H9 (cell line): ENCODE measurements around the gene PMAIP1. TPM values are rescaled to one million over a fixed set of nuclear protein-coding genes. Genes with fewer than 3 reads are reported as not detected.

Source experiments
- DNase-seq: peaks from one replicate; pipeline ENCODE4 v3.0.0-alpha.2; 2017
- H2AFZ ChIP-seq: one replicate; pipeline ENCODE4 v1.6.1; 2013; ENCODE audit warnings: mild to moderate bottlenecking, low read length, control low read depth, moderate library complexity
- H2AK5ac ChIP-seq: 2 replicates; pipeline ENCODE4 v1.6.1; 2013; ENCODE audit warnings: low read length, control low read depth, mixed read lengths; ENCODE audit not compliant: insufficient read length
- H2BK120ac ChIP-seq: one replicate; pipeline ENCODE4 v1.6.1; 2013; ENCODE audit warnings: low read depth, mild to moderate bottlenecking, low read length, control low read depth, inconsistent platforms; ENCODE audit not compliant: poor library complexity, severe bottlenecking
- H2BK12ac ChIP-seq: 2 replicates; pipeline ENCODE4 v1.6.1; 2013; ENCODE audit warnings: low read length, control low read depth, mixed read lengths, low read depth; ENCODE audit not compliant: insufficient read length
- H2BK15ac ChIP-seq: 2 replicates; pipeline ENCODE4 v1.6.1; 2013; ENCODE audit warnings: low read depth, low read length, control low read depth
- H2BK20ac ChIP-seq: one replicate; pipeline ENCODE4 v1.6.1; 2013; ENCODE audit warnings: low read depth, mild to moderate bottlenecking, low read length, control low read depth, inconsistent platforms; ENCODE audit not compliant: poor library complexity, severe bottlenecking
- H2BK5ac ChIP-seq: 2 replicates; pipeline ENCODE4 v1.6.1; 2013; ENCODE audit warnings: low read length, control low read depth, mixed read lengths; ENCODE audit not compliant: insufficient read length
- H3K14ac ChIP-seq: 2 replicates; pipeline ENCODE4 v1.6.1; 2013; ENCODE audit warnings: low read length, control low read depth; ENCODE audit not compliant: insufficient read depth
- H3K18ac ChIP-seq: 2 replicates; pipeline ENCODE4 v1.6.1; 2013; ENCODE audit warnings: low read depth, mild to moderate bottlenecking, mixed read lengths, low read length, control low read depth; ENCODE audit not compliant: insufficient read length
- H3K23ac ChIP-seq: 2 replicates; pipeline ENCODE4 v1.6.1; 2013; ENCODE audit warnings: low read length, control low read depth, mixed read lengths, low read depth; ENCODE audit not compliant: insufficient read length
- H3K23me2 ChIP-seq: 2 replicates; pipeline ENCODE4 v1.6.1; 2013; ENCODE audit warnings: low read depth, mild to moderate bottlenecking, mixed read lengths, low read length, control low read depth; ENCODE audit not compliant: insufficient read length, poor library complexity, severe bottlenecking
- H3K27ac ChIP-seq: 2 replicates; pipeline ENCODE4 v1.5.1; 2013; ENCODE audit warnings: low read length, control low read depth, mixed read lengths, low read depth; ENCODE audit not compliant: insufficient read length
- H3K27me3 ChIP-seq: 2 replicates; pipeline ENCODE4 v1.6.1; 2013; ENCODE audit warnings: low read length, control low read depth, inconsistent platforms; ENCODE audit not compliant: insufficient read depth
- H3K4ac ChIP-seq: 2 replicates; pipeline ENCODE4 v1.6.1; 2013; ENCODE audit warnings: low read depth, mild to moderate bottlenecking, control low read depth, inconsistent platforms, low read length, moderate library complexity
- H3K4me1 ChIP-seq: 2 replicates; pipeline ENCODE4 v1.6.1; 2013; ENCODE audit warnings: low read length, control low read depth, inconsistent platforms; ENCODE audit not compliant: insufficient read depth
- H3K4me2 ChIP-seq: 2 replicates; pipeline ENCODE4 v1.6.1; 2013; ENCODE audit warnings: low read length, control low read depth, mixed read lengths; ENCODE audit not compliant: insufficient read length, insufficient read depth
- H3K56ac ChIP-seq: 2 replicates; pipeline ENCODE4 v1.6.1; 2013; ENCODE audit warnings: low read depth, mild to moderate bottlenecking, mixed read lengths, low read length, control low read depth; ENCODE audit not compliant: insufficient read length
- H3K79me1 ChIP-seq: 2 replicates; pipeline ENCODE4 v1.6.1; 2013; ENCODE audit warnings: low read depth, mild to moderate bottlenecking, moderate library complexity, low read length, control low read depth, inconsistent platforms; ENCODE audit not compliant: insufficient read depth, poor library complexity, severe bottlenecking
- H3K79me2 ChIP-seq: 2 replicates; pipeline ENCODE4 v1.6.1; 2013; ENCODE audit warnings: low read length, control low read depth, inconsistent platforms; ENCODE audit not compliant: insufficient read depth
- H3K9ac ChIP-seq: 2 replicates; pipeline ENCODE4 v1.6.1; 2013; ENCODE audit warnings: low read length, control low read depth, mixed read lengths; ENCODE audit not compliant: insufficient read length; ENCODE audit errors: extremely low read depth
- H3K9me3 ChIP-seq: one replicate; pipeline ENCODE4 v1.6.1; 2013; ENCODE audit warnings: low read depth, low read length, inconsistent platforms; ENCODE audit not compliant: control insufficient read depth
- H3T11ph ChIP-seq: one replicate; pipeline ENCODE4 v1.6.1; 2013; ENCODE audit warnings: mild to moderate bottlenecking, low read length, control low read depth, inconsistent platforms
- H4K20me1 ChIP-seq: one replicate; pipeline ENCODE4 v1.6.1; 2013; ENCODE audit not compliant: control insufficient read depth, insufficient read length, insufficient read depth
- H4K5ac ChIP-seq: 2 replicates; pipeline ENCODE4 v1.6.1; 2013; ENCODE audit warnings: low read depth, mild to moderate bottlenecking, mixed read lengths, low read length, control low read depth; ENCODE audit not compliant: insufficient read length
- H4K8ac ChIP-seq: replicated peaks from 2 replicates; pipeline ENCODE4 v1.6.1; 2013; ENCODE audit warnings: low read length, control low read depth, mixed read lengths, low read depth; ENCODE audit not compliant: insufficient read length
- H4K91ac ChIP-seq: 2 replicates; pipeline ENCODE4 v1.6.1; 2013; ENCODE audit warnings: low read depth, mild to moderate bottlenecking, moderate library complexity, mixed read lengths, low read length, control low read depth; ENCODE audit not compliant: insufficient read length
- H3K27ac Mint-ChIP-seq, 3 experiments: 2 replicates in 2 of 3; 3 replicates in 1 of 3; pipeline ENCODE4 v1.8.0; 2020 to 2021; ENCODE audit warnings: mixed read lengths in 3 of 3, mild to moderate bottlenecking in 1 of 3, moderate library complexity in 1 of 3
- H3K27me3 Mint-ChIP-seq: 2 replicates; pipeline ENCODE4 v1.8.0; 2021; ENCODE audit warnings: low read depth, mild to moderate bottlenecking, moderate library complexity, mixed read lengths
- H3K36me3 Mint-ChIP-seq, 3 experiments: 2 replicates in 2 of 3; 3 replicates in 1 of 3; pipeline ENCODE4 v1.8.0; 2020 to 2021; ENCODE audit warnings: low read depth in 3 of 3, mixed read lengths in 3 of 3; ENCODE audit not compliant: insufficient read depth in 1 of 3
- H3K4me1 Mint-ChIP-seq, 2 experiments: 2 replicates each; pipeline ENCODE4 v1.8.0; 2020; ENCODE audit warnings: mixed read lengths in 2 of 2
- H3K4me3 Mint-ChIP-seq, 2 experiments: 2 replicates in 1 of 2; 3 replicates in 1 of 2; pipeline ENCODE4 v1.8.0; 2020 to 2021; ENCODE audit warnings: mild to moderate bottlenecking in 2 of 2, mixed read lengths in 2 of 2, moderate library complexity in 1 of 2
- H3K9me3 Mint-ChIP-seq, 2 experiments: 2 replicates in 1 of 2; 3 replicates in 1 of 2; pipeline ENCODE4 v1.8.0; 2020; ENCODE audit warnings: mild to moderate bottlenecking in 2 of 2, mixed read lengths in 2 of 2, moderate library complexity in 1 of 2
- WGBS: extraction: QIAGEN DNeasy Blood & Tissue Kit; methylation state at CpG from one replicate; pipeline ENCODE4 v1.1.7; 2013; ENCODE audit warnings: missing lambda C conversion rate, low lambda C conversion rate, mixed read lengths; ENCODE audit not compliant: insufficient read length; ENCODE audit errors: extremely low coverage; 5-methylcytosine and 5-hydroxymethylcytosine counted together
- total RNA-seq: library from RNA; stranded (reverse); gene quantifications from 2 replicates; pipeline ENCODE4 v1.2.1, GENCODE V29; 2021
- TF ChIP-seq, protein P1 (sequence below): fragments of 200-600 bp; sonication (generic); conservative IDR thresholded peaks from 3 replicates; pipeline ENCODE4 v1.8.0; 2021; ENCODE audit warnings: antibody characterized with exemption, mild to moderate bottlenecking

The PMAIP1 gene
- total RNA-seq, 1 experiment from 2014 or later: 152 TPM

GRCh38 chr18:59898609-59899297 is 1.0 kb upstream of the PMAIP1 start:
- no peaks in the 10 kb centered on the region for H3K27me3 ChIP-seq
- peak overlapping the region; percentile 42 for H2BK120ac ChIP-seq
- peaks cover 23 to 32% (median 30%) of the 10 kb centered on the region in 3 experiments for H3K36me3 Mint-ChIP-seq
- no peak overlapping the region for H4K8ac ChIP-seq
- H3K4me1 Mint-ChIP-seq: peaks cover 47 to 48% of the 10 kb centered on the region in 2 experiments
- no CpG with 5 or more reads among the region's 33 CpGs for WGBS
- peak; percentile 35 for DNase-seq
- peaks cover 18% of the 10 kb centered on the region; the same call in 1 of the 2 replicates for H3K79me2 ChIP-seq
- H3K9me3 ChIP-seq: no peaks in the 10 kb centered on the region
- H3K4me3 Mint-ChIP-seq: peak overlapping the region; percentile 73 to 87
- peak overlapping the region; percentile 78 for H3K18ac ChIP-seq
- peak overlapping the region; percentile 78 for H3K4me2 ChIP-seq
- peak overlapping the region; percentile 50 for H3K14ac ChIP-seq
- H3K79me1 ChIP-seq: no peaks in the 10 kb centered on the region
- no peak overlapping the region for H2AFZ ChIP-seq
- H3K27ac Mint-ChIP-seq: peak overlapping the region; percentile 94 to 99 (median 98)
- no peak overlapping the region for H4K91ac ChIP-seq
- TF ChIP-seq, protein P1, sequence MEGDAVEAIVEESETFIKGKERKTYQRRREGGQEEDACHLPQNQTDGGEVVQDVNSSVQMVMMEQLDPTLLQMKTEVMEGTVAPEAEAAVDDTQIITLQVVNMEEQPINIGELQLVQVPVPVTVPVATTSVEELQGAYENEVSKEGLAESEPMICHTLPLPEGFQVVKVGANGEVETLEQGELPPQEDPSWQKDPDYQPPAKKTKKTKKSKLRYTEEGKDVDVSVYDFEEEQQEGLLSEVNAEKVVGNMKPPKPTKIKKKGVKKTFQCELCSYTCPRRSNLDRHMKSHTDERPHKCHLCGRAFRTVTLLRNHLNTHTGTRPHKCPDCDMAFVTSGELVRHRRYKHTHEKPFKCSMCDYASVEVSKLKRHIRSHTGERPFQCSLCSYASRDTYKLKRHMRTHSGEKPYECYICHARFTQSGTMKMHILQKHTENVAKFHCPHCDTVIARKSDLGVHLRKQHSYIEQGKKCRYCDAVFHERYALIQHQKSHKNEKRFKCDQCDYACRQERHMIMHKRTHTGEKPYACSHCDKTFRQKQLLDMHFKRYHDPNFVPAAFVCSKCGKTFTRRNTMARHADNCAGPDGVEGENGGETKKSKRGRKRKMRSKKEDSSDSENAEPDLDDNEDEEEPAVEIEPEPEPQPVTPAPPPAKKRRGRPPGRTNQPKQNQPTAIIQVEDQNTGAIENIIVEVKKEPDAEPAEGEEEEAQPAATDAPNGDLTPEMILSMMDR: no peak
- H3K27ac ChIP-seq: peak overlapping the region; percentile 96
- no peak overlapping the region for H3K23ac ChIP-seq
- no peaks in the 10 kb centered on the region for H3K27me3 Mint-ChIP-seq
- H3K9ac ChIP-seq: peak overlapping the region; percentile 87
- peak overlapping the region; percentile 87 for H4K5ac ChIP-seq
- H3K23me2 ChIP-seq: peaks cover 17% of the 10 kb centered on the region
- peaks cover 3% of the 10 kb centered on the region for H3K4me1 ChIP-seq
- H2AK5ac ChIP-seq: no peak overlapping the region
- H2BK12ac ChIP-seq: peak overlapping the region; percentile 35
- no peaks in the 10 kb centered on the region; a peak in 1 of 5 replicates for H3K9me3 Mint-ChIP-seq
- H3K56ac ChIP-seq: peak overlapping the region; percentile 38
- no peak overlapping the region for H2BK20ac ChIP-seq
- H3T11ph ChIP-seq: no peak overlapping the region
- H4K20me1 ChIP-seq: no peaks in the 10 kb centered on the region
- no peak overlapping the region for H2BK15ac ChIP-seq
- H2BK5ac ChIP-seq: peak overlapping the region; percentile 47
- no peak overlapping the region; the same call in 1 of the 2 replicates for H3K4ac ChIP-seq
